GM20000 (cell line): ENCODE data around the gene SUMF1.

ENCODE experiments used
- DNase-seq: peaks from one replicate; pipeline ENCODE4 v3.0.0; 2012; ENCODE audit warnings: low spot score
- TF ChIP-seq, protein P1 (sequence below): IDR thresholded peaks from 2 replicates; pipeline ENCODE4 v1.5.1; 2012; ENCODE audit warnings: mild to moderate bottlenecking, control low read depth; ENCODE audit errors: extremely low read depth, missing control alignments

SUMF1 gene

DNA sequence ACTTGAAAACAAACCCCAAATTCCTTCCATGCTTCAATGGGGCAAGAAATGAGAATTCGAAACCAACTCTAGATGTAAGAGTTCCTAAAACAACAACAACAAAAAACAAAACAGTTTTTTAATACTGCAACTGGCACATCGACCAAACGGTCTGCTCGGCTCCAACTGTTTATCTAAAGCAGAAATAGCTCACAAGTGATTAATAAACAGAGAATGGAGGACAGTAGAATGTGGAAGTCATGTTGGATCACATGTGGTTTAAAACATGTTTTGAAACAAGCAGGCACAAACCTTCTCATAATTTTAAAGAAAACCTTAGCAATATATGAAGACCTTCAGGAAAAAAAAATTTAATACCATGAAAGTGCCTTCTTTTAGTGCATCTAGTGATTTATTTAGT is 108.8 kb downstream of the SUMF1 start:
- TF ChIP-seq, protein P1, sequence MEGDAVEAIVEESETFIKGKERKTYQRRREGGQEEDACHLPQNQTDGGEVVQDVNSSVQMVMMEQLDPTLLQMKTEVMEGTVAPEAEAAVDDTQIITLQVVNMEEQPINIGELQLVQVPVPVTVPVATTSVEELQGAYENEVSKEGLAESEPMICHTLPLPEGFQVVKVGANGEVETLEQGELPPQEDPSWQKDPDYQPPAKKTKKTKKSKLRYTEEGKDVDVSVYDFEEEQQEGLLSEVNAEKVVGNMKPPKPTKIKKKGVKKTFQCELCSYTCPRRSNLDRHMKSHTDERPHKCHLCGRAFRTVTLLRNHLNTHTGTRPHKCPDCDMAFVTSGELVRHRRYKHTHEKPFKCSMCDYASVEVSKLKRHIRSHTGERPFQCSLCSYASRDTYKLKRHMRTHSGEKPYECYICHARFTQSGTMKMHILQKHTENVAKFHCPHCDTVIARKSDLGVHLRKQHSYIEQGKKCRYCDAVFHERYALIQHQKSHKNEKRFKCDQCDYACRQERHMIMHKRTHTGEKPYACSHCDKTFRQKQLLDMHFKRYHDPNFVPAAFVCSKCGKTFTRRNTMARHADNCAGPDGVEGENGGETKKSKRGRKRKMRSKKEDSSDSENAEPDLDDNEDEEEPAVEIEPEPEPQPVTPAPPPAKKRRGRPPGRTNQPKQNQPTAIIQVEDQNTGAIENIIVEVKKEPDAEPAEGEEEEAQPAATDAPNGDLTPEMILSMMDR: no peak
- DNase-seq: no peak

- no peak for DNase-seq
- TF ChIP-seq, protein P1: no peak
Observed at GRCh38 chr3:4356546-4357410, 110.3 kb downstream of the SUMF1 start.

DNA sequence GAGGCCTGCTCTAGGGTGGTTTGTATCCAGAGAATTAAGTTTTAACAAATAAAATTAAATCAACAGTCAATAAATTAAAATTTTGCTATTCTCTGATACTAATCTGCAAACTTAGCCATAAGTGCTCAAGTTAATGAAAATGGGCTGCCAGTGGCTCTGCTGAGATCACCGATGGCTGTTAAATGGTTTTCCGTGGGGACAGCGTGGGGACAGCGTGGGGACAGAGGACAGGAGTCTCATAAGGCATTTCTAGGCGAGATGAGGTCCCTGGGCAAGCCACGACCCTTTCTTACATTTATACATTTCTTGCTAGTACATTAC is 110.9 kb downstream of the SUMF1 start:
- DNase-seq: no peak
- TF ChIP-seq, protein P1: no peak

GRCh38 chr3:4355401-4356219 is 111.5 kb downstream of the SUMF1 start:
- no peak for DNase-seq

DNA sequence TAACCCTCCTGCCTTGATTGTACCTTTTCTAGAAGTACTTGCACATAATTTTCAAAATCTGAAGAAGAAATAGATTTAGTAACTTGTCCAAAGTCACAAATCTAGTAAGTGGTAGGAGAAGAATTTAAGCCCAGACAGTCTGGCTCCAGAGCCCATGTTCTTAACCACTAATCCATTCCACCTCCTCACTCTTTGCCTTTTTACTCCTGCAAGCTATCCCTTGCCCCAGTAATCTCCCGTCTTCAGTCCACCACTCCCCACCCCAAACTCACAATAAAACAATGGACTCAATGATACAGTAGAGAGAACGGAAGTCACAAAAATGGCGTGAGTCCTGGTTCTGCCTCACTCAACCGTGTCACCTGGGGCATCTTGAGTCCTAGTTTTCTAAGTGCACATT is 115.2 kb downstream of the SUMF1 start:
- no peak for DNase-seq
- TF ChIP-seq, protein P1: no peak

More at GRCh38 chr3:4355401-4356219, 111.5 kb downstream of the SUMF1 start:
- TF ChIP-seq, protein P1: no peak

GRCh38 chr3:4351164-4351855 is 115.8 kb downstream of the SUMF1 start:
- DNase-seq: peak; percentile 21
- TF ChIP-seq, protein P1: no peak
